Endodermal cell (in vitro differentiated cells): ENCODE results near the gene UNC5C. TPM values are rescaled to one million over a fixed set of nuclear protein-coding genes. Genes with fewer than 3 reads are reported as not detected.

Source experiments
- DNase-seq: peaks from one replicate; pipeline ENCODE4 v3.0.0-alpha.2; 2017
- H3K27ac ChIP-seq: 2 replicates; pipeline ENCODE4 v1.5.1; 2013; ENCODE audit warnings: mild to moderate bottlenecking, low read depth, low read length, moderate library complexity
- H3K27me3 ChIP-seq: 2 replicates; pipeline ENCODE4 v1.6.1; 2013; ENCODE audit warnings: mild to moderate bottlenecking, low read length, moderate library complexity; ENCODE audit not compliant: insufficient read depth, control insufficient read depth, poor library complexity, severe bottlenecking
- H3K36me3 ChIP-seq: 2 replicates; pipeline ENCODE4 v1.7.0; 2013; ENCODE audit warnings: mild to moderate bottlenecking, low read length, moderate library complexity; ENCODE audit not compliant: control insufficient read depth, insufficient read depth
- H3K4me1 ChIP-seq: one replicate; pipeline ENCODE4 v1.7.0; 2013; ENCODE audit warnings: low read length; ENCODE audit not compliant: control insufficient read depth, insufficient read depth
- H3K4me3 ChIP-seq: 2 replicates; pipeline ENCODE4 v1.5.1; 2013; ENCODE audit warnings: mild to moderate bottlenecking, low read length, moderate library complexity
- H3K9ac ChIP-seq: 2 replicates; pipeline ENCODE4 v1.6.1; 2013; ENCODE audit warnings: mild to moderate bottlenecking, low read length, moderate library complexity; ENCODE audit not compliant: poor library complexity, severe bottlenecking; ENCODE audit errors: extremely low read depth
- H3K9me3 ChIP-seq: 2 replicates; pipeline ENCODE4 v1.6.1; 2013; ENCODE audit warnings: mild to moderate bottlenecking, low read length, moderate library complexity; ENCODE audit not compliant: control insufficient read depth
- H3K27ac Mint-ChIP-seq: 2 replicates; pipeline ENCODE4 v1.8.0; 2020; ENCODE audit warnings: mixed read lengths
- H3K27me3 Mint-ChIP-seq: 2 replicates; pipeline ENCODE4 v1.8.0; 2021; ENCODE audit warnings: mild to moderate bottlenecking, mixed read lengths; ENCODE audit not compliant: insufficient read depth
- H3K36me3 Mint-ChIP-seq: 2 replicates; pipeline ENCODE4 v1.8.0; 2020; ENCODE audit warnings: low read depth, mixed read lengths
- H3K4me1 Mint-ChIP-seq: 2 replicates; pipeline ENCODE4 v1.8.0; 2020; ENCODE audit warnings: mixed read lengths
- H3K4me3 Mint-ChIP-seq: 2 replicates; pipeline ENCODE4 v1.8.0; 2020; ENCODE audit warnings: mild to moderate bottlenecking, moderate library complexity, mixed read lengths
- H3K9me3 Mint-ChIP-seq: 2 replicates; pipeline ENCODE4 v1.8.0; 2020; ENCODE audit warnings: mild to moderate bottlenecking, mixed read lengths
- WGBS, 2 experiments: methylation state at CpG; one replicate each; pipeline versions ENCODE4 v1.1.5 to v1.1.7; 2013; ENCODE audit warnings: missing lambda C conversion rate in 2 of 2, mixed read lengths in 1 of 2; ENCODE audit not compliant: insufficient coverage in 1 of 2, insufficient read length in 1 of 2; 5-methylcytosine and 5-hydroxymethylcytosine counted together
- total RNA-seq, 2 donors: library from RNA; stranded (reverse); fragmentation: NEBNext Ultra II Directional in 1 of 2; extraction: Animal tissue kit (Norgen Biotek cat#: 25700) in 1 of 2; gene quantifications; 2 replicates in 1 of 2; 3 replicates in 1 of 2; pipeline ENCODE4 v1.2.1, GENCODE V29; 2021
- TF ChIP-seq, protein P1 (sequence below): fragments of 200-600 bp; sonication (generic); conservative IDR thresholded peaks from 2 replicates; pipeline ENCODE4 v1.5.0; 2021; ENCODE audit warnings: antibody characterized with exemption, mild to moderate bottlenecking

Gene UNC5C
- total RNA-seq, 2 donors from 2014 or later: 2.0 to 7.2 TPM

DNA sequence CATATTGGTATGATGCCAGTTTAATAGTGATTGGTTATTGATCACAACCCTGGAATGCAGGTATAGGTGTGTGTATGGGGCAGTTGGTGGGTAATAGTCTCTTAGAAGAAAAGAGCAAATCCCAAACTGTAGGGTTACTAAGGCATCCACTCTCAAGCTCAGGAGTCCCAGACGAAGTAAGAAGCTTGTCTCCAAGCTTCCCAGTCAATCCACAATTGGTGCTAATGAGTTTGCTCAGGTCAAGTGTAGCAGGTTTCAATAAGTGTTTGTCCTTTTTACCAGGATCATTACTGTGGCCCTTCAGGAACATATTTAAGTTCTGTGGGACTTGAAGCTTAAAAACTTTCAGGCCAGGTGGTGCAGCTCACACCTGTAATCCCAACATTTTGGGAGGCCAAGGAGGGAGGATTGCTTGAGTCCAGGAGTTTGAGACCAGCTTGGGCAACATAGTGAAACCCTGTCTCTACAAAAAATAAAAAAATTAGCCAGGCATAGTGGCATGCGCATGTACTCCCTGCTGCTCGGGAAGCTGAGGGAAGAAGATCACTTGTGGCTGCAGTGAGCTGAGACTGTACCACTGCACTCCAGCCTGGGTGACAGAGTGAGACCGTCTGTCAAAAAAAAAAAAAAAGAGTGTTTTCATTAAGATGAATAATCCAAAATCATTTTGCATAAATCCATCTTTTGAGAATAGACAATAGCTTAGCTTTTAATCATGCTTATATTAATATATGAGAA is 166.8 kb downstream of the UNC5C start:
- TF ChIP-seq, protein P1, sequence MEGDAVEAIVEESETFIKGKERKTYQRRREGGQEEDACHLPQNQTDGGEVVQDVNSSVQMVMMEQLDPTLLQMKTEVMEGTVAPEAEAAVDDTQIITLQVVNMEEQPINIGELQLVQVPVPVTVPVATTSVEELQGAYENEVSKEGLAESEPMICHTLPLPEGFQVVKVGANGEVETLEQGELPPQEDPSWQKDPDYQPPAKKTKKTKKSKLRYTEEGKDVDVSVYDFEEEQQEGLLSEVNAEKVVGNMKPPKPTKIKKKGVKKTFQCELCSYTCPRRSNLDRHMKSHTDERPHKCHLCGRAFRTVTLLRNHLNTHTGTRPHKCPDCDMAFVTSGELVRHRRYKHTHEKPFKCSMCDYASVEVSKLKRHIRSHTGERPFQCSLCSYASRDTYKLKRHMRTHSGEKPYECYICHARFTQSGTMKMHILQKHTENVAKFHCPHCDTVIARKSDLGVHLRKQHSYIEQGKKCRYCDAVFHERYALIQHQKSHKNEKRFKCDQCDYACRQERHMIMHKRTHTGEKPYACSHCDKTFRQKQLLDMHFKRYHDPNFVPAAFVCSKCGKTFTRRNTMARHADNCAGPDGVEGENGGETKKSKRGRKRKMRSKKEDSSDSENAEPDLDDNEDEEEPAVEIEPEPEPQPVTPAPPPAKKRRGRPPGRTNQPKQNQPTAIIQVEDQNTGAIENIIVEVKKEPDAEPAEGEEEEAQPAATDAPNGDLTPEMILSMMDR: no peak
- Histone ChIP-seq H3K27ac (no peak overlapping the region), H3K9ac (peak overlapping the region; percentile 28), H3K36me3 (peaks cover 5% of the 10 kb centered on the region), H3K4me1 (peaks cover 11% of the 10 kb centered on the region), H3K4me3 (no peak overlapping the region), H3K27me3 (no peaks in the 10 kb centered on the region), H3K9me3 (peaks cover 4% of the 10 kb centered on the region)
- Mint-ChIP-seq H3K36me3 (no peaks in the 10 kb centered on the region), H3K9me3 (no peaks in the 10 kb centered on the region), H3K4me3 (no peak overlapping the region), H3K27ac (peak overlapping the region; percentile 85), H3K27me3 (peaks cover 25% of the 10 kb centered on the region), H3K4me1 (peaks cover 47% of the 10 kb centered on the region)
- no peak for DNase-seq
- 51 to 78% methylated on average over 3 to 4 of the region's 4 CpGs for WGBS, 2 experiments

DNA sequence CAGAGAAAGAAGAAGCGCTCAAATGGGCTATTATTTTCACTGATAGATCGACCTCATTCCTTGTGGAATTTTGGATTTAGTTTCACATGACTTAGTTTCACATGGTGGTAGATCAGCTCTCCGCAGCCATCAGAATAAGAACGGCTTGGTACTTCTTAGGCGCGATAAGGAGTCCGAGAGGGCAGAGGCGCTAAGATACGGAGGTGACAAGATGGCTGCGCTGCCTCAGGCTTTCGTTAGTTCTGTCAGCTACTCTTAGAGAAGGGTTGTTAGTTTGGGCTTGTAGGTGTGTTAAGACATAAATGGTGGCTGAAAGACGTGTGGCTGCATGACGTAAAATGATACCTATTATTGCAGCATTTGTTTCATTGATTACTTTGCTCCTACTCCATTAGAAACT is 169.1 kb downstream of the UNC5C start:
- H3K4me3 Mint-ChIP-seq: no peak overlapping the region
- TF ChIP-seq, protein P1: no peak
- Histone ChIP-seq H3K36me3 (peaks cover 5% of the 10 kb centered on the region), H3K27ac (no peak overlapping the region), H3K9ac (no peak overlapping the region), H3K4me1 (peaks cover 15% of the 10 kb centered on the region), H3K9me3 (peaks cover 4% of the 10 kb centered on the region), H3K4me3 (no peak overlapping the region), H3K27me3 (no peaks in the 10 kb centered on the region)
- H3K36me3 Mint-ChIP-seq: no peaks in the 10 kb centered on the region
- peaks cover 6% of the 10 kb centered on the region for H3K27me3 Mint-ChIP-seq
- no peaks in the 10 kb centered on the region for H3K9me3 Mint-ChIP-seq
- DNase-seq: no peak
- H3K27ac Mint-ChIP-seq: no peak overlapping the region
- H3K4me1 Mint-ChIP-seq: peaks cover 34% of the 10 kb centered on the region
- WGBS, 2 experiments: 93 to 98% methylated on average over 8 to 13 of the region's 13 CpGs

DNA sequence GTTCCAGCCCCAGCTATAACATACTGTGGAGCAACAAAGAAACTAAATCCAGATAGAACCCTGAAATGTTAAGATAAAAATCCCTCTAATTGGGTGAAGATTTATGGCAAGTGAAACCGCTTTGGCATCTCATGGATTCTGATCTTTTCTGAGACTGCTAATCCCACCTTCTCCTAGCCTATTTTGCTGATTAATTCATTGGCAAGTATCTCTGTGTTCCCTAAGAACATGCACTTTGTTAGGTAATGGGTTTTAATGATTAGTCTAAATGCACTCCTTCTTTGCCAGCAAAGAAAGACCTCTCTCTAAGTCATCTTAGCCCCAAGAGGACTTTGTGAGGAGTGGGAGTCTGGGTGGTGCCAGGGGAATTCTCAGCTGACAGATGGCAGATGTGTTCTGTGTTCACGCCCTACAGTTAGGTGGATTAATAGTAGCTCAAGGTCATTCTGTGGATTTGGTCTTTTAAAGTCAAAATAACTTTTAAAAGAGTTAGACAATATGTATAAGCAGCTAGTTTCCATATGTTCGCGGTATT is 171.3 kb downstream of the UNC5C start:
- Histone ChIP-seq H3K9me3 (peaks cover 4% of the 10 kb centered on the region), H3K36me3 (peaks cover 5% of the 10 kb centered on the region), H3K4me3 (no peak overlapping the region), H3K27ac (no peak overlapping the region), H3K9ac (no peak overlapping the region), H3K27me3 (no peaks in the 10 kb centered on the region), H3K4me1 (peaks cover 10% of the 10 kb centered on the region)
- Mint-ChIP-seq H3K4me3 (no peak overlapping the region), H3K27ac (no peak overlapping the region), H3K27me3 (no peaks in the 10 kb centered on the region), H3K9me3 (no peaks in the 10 kb centered on the region), H3K36me3 (no peaks in the 10 kb centered on the region), H3K4me1 (peaks cover 25% of the 10 kb centered on the region)
- TF ChIP-seq, protein P1: no peak
- 90 to 91% methylated on average over 1 to 4 of the region's 4 CpGs for WGBS, 2 experiments
- DNase-seq: no peak
